ENCODE results near the gene CCDC92.

CCDC92 gene

GRCh38 chr12:123891516-123892179 lies 81.0 kb downstream of the CCDC92 start:
- no peak overlapping the region for H2AFZ ChIP-seq (ENCODE audit: low read depth, low read length, severe bottlenecking)
- TF ChIP-seq CTCF (IDR thresholded peaks at IDR 0.05; ENCODE audit: insufficient read depth, low read length, poor library complexity, severe bottlenecking) = no peak
- no peak for TF ChIP-seq EZH2phosphoT487 (conservative IDR thresholded peaks at IDR 0.05; ENCODE audit: low read length)
- H3K4me3 ChIP-seq (ENCODE audit: insufficient read depth, low read length, poor library complexity, severe bottlenecking) = no peak overlapping the region
- H3K27me3 ChIP-seq (ENCODE audit: low read length) = no peaks in the 10 kb centered on the region
- no peaks in the 10 kb centered on the region for H4K20me1 ChIP-seq (ENCODE audit: low read depth, low read length)
- no peak overlapping the region for H3K9ac ChIP-seq (ENCODE audit: low read length)
- H3K9me2 ChIP-seq (replicated peaks; ENCODE audit: insufficient read depth, low read length) = no peaks in the 10 kb centered on the region
- no peaks in the 10 kb centered on the region for H3K36me3 ChIP-seq (ENCODE audit: low read length)
- H3K79me2 ChIP-seq (ENCODE audit: insufficient read depth, low read length) = no peaks in the 10 kb centered on the region
- H3K9me3 ChIP-seq (ENCODE audit: insufficient read depth, low read length) = no peaks in the 10 kb centered on the region
- no peak overlapping the region for H3K4me2 ChIP-seq (ENCODE audit: low read depth, low read length, poor library complexity, severe bottlenecking)
- no peaks in the 10 kb centered on the region for H3F3A ChIP-seq (ENCODE audit: insufficient read depth)
- no peak overlapping the region for H3K27ac ChIP-seq (ENCODE audit: low read depth, low read length)

- no peaks in the 10 kb centered on the region for H3K9me2 ChIP-seq (replicated peaks; ENCODE audit: insufficient read depth, low read length)
- H3K27ac ChIP-seq (ENCODE audit: low read depth, low read length) = no peak overlapping the region
- H3K4me2 ChIP-seq (ENCODE audit: low read depth, low read length, poor library complexity, severe bottlenecking) = no peak overlapping the region
- H3K27me3 ChIP-seq (ENCODE audit: low read length) = no peaks in the 10 kb centered on the region
- no peak overlapping the region for H3K4me3 ChIP-seq (ENCODE audit: insufficient read depth, low read length, poor library complexity, severe bottlenecking)
- H3F3A ChIP-seq (ENCODE audit: insufficient read depth) = no peaks in the 10 kb centered on the region
- no peak overlapping the region for H3K9ac ChIP-seq (ENCODE audit: low read length)
- H3K36me3 ChIP-seq (ENCODE audit: low read length) = no peaks in the 10 kb centered on the region
- H3K79me2 ChIP-seq (ENCODE audit: insufficient read depth, low read length) = no peaks in the 10 kb centered on the region
- H4K20me1 ChIP-seq (ENCODE audit: low read depth, low read length) = no peaks in the 10 kb centered on the region
- no peaks in the 10 kb centered on the region for H3K9me3 ChIP-seq (ENCODE audit: insufficient read depth, low read length)
- H2AFZ ChIP-seq (ENCODE audit: low read depth, low read length, severe bottlenecking) = no peak overlapping the region
- TF ChIP-seq EZH2phosphoT487 (conservative IDR thresholded peaks at IDR 0.05; ENCODE audit: low read length) (no peak), CTCF (IDR thresholded peaks at IDR 0.05; ENCODE audit: insufficient read depth, low read length, poor library complexity, severe bottlenecking) (no peak)
Observed at GRCh38 chr12:123891011-123891410, 81.6 kb downstream of the CCDC92 start.

DNA sequence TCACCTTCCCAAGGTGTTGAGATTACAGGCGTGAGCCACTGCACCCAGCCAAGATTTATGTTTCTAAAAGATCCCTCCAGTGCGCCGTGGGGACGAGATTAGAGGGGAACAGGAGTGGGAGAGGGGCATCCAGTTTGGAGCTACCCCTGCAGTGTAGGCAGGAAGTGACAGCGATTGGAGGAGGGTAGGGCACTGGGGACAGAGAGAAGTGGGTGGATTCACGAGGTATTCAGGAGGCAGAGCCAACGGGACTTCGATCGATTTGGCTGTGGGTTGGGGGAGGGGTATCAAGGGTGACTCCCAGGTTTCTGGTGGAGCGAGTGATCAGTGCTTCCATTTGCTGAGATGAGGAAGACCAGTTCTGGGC lies 82.1 kb downstream of the CCDC92 start:
- Histone ChIP-seq H3K4me3 (ENCODE audit: insufficient read depth, low read length, poor library complexity, severe bottlenecking) (no peak overlapping the region), H3K9me2 (replicated peaks; ENCODE audit: insufficient read depth, low read length) (no peaks in the 10 kb centered on the region), H3K79me2 (ENCODE audit: insufficient read depth, low read length) (no peaks in the 10 kb centered on the region), H3K27ac (ENCODE audit: low read depth, low read length) (no peak overlapping the region), H3K36me3 (ENCODE audit: low read length) (no peaks in the 10 kb centered on the region), H3K27me3 (ENCODE audit: low read length) (no peaks in the 10 kb centered on the region), H3K4me2 (ENCODE audit: low read depth, low read length, poor library complexity, severe bottlenecking) (no peak overlapping the region), H3K9me3 (ENCODE audit: insufficient read depth, low read length) (no peaks in the 10 kb centered on the region), H4K20me1 (ENCODE audit: low read depth, low read length) (no peaks in the 10 kb centered on the region), H3K9ac (ENCODE audit: low read length) (no peak overlapping the region), H2AFZ (ENCODE audit: low read depth, low read length, severe bottlenecking) (no peak overlapping the region), H3F3A (ENCODE audit: insufficient read depth) (no peaks in the 10 kb centered on the region)
- TF ChIP-seq EZH2phosphoT487 (conservative IDR thresholded peaks at IDR 0.05; ENCODE audit: low read length) (no peak), CTCF (IDR thresholded peaks at IDR 0.05; ENCODE audit: insufficient read depth, low read length, poor library complexity, severe bottlenecking) (no peak)
